Gastroesophageal sphincter (tissue), 3 donors: ENCODE results near the gene RDH11.

Experiments used
- CTCF ChIP-seq, 4 experiments: fragments of 200-600 bp in 2 of 4; fragments of 450-650 bp in 2 of 4; sonication (generic) in 1 of 4; IDR thresholded peaks; one replicate each; pipeline ENCODE4 v1.5.1; 2017 to 2019; ENCODE audit warnings: antibody characterized with exemption in 4 of 4, mild to moderate bottlenecking in 2 of 4, moderate library complexity in 2 of 4
- EP300 ChIP-seq: sonication (generic); formaldehyde crosslinking; IDR thresholded peaks from one replicate; pipeline ENCODE4 v1.6.1; 2017; ENCODE audit warnings: antibody characterized with exemption, mild to moderate bottlenecking
- POLR2A ChIP-seq, 2 donors: fragments of 450-650 bp; IDR thresholded peaks; one replicate each; pipeline ENCODE4 v1.6.1; 2017; ENCODE audit warnings: antibody characterized with exemption in 2 of 2, mild to moderate bottlenecking in 2 of 2, moderate library complexity in 1 of 2
- POLR2AphosphoS5 ChIP-seq: sonication (generic); formaldehyde crosslinking; IDR thresholded peaks from one replicate; pipeline ENCODE4 v1.6.1; 2017; ENCODE audit warnings: antibody characterized with exemption

GRCh38 chr14:67690011-67690410 lies 5.6 kb downstream of the RDH11 start:
- TF ChIP-seq POLR2A (IDR thresholded peaks at IDR 0.05) (no peak), CTCF (IDR thresholded peaks at IDR 0.05) (no peak), POLR2AphosphoS5 (no peak), EP300 (no peak)
